ENCODE measurements around the gene PRKCD. TPM values are rescaled to one million over a fixed set of nuclear protein-coding genes. Genes with fewer than 3 reads are reported as not detected.
A peak's percentile ranks its signal among the peaks of the same experiment; 100 is the strongest.

PRKCD gene
- total RNA-seq, 1 donor from 2014 or later, result 31.7 TPM

- Mint-ChIP-seq H3K27ac (no peak overlapping the region), H3K4me1 (ENCODE audit: low read depth) (peaks cover 6% of the 10 kb centered on the region), H3K27me3 (ENCODE audit: low read depth) (no peaks in the 10 kb centered on the region), H3K36me3 (ENCODE audit: low read depth) (peaks cover 11% of the 10 kb centered on the region), H3K4me3 (ENCODE audit: low read depth) (no peak overlapping the region), H3K9me3 (no peaks in the 10 kb centered on the region)
- intact Hi-C loops (cut with micrococcal nuclease), result no loop called here
- DNase-seq (ENCODE audit: low spot score), result no peak
Observed at GRCh38 chr3:53195066-53195450, 34.0 kb downstream of the PRKCD start.

GRCh38 chr3:53195602-53196574, 34.9 kb downstream of the PRKCD start:
- Mint-ChIP-seq H3K27ac (no peak overlapping the region), H3K36me3 (ENCODE audit: low read depth) (peaks cover 5% of the 10 kb centered on the region), H3K9me3 (no peaks in the 10 kb centered on the region), H3K4me3 (ENCODE audit: low read depth) (no peak overlapping the region), H3K4me1 (ENCODE audit: low read depth) (peaks cover 6% of the 10 kb centered on the region), H3K27me3 (ENCODE audit: low read depth) (no peaks in the 10 kb centered on the region)
- peak; percentile 39 for DNase-seq (ENCODE audit: low spot score)
- intact Hi-C loops (cut with micrococcal nuclease), result loop anchor here (1.0 kb wide), 2 partner anchors 62 to 82 kb away; no protein-coding TSS in a partner anchor

- Mint-ChIP-seq H3K36me3 (ENCODE audit: low read depth) (peaks cover 5% of the 10 kb centered on the region), H3K27me3 (ENCODE audit: low read depth) (no peaks in the 10 kb centered on the region), H3K9me3 (no peaks in the 10 kb centered on the region), H3K4me3 (ENCODE audit: low read depth) (peak overlapping the region; percentile 35), H3K27ac (no peak overlapping the region), H3K4me1 (ENCODE audit: low read depth) (peaks cover 6% of the 10 kb centered on the region)
- DNase-seq (ENCODE audit: low spot score), result no peak
- intact Hi-C loops (cut with micrococcal nuclease), result loop anchor here (1.0 kb wide), 2 partner anchors 62 to 82 kb away; no protein-coding TSS in a partner anchor
Observed at GRCh38 chr3:53196575-53197407, 35.8 kb downstream of the PRKCD start.

GRCh38 chr3:53198256-53198977, 37.4 kb downstream of the PRKCD start:
- H3K36me3 Mint-ChIP-seq (ENCODE audit: low read depth), result no peaks in the 10 kb centered on the region
- H3K9me3 Mint-ChIP-seq, result no peaks in the 10 kb centered on the region
- no peak for DNase-seq (ENCODE audit: low spot score)
- H3K27me3 Mint-ChIP-seq (ENCODE audit: low read depth), result no peaks in the 10 kb centered on the region
- no peak overlapping the region for H3K4me3 Mint-ChIP-seq (ENCODE audit: low read depth)
- H3K4me1 Mint-ChIP-seq (ENCODE audit: low read depth), result peaks cover 5% of the 10 kb centered on the region
- intact Hi-C loops (cut with micrococcal nuclease), result no loop called here
- H3K27ac Mint-ChIP-seq, result no peak overlapping the region

- DNase-seq (ENCODE audit: low spot score), result no peak
- Mint-ChIP-seq H3K27me3 (ENCODE audit: low read depth) (no peaks in the 10 kb centered on the region), H3K27ac (no peak overlapping the region), H3K4me1 (ENCODE audit: low read depth) (peaks cover 5% of the 10 kb centered on the region), H3K4me3 (ENCODE audit: low read depth) (no peak overlapping the region), H3K36me3 (ENCODE audit: low read depth) (no peaks in the 10 kb centered on the region), H3K9me3 (no peaks in the 10 kb centered on the region)
- intact Hi-C loops (cut with micrococcal nuclease), result no loop called here
Observed at GRCh38 chr3:53198996-53199395, 38.0 kb downstream of the PRKCD start.

- Mint-ChIP-seq H3K36me3 (ENCODE audit: low read depth) (no peaks in the 10 kb centered on the region), H3K9me3 (no peaks in the 10 kb centered on the region), H3K4me1 (ENCODE audit: low read depth) (peaks cover 5% of the 10 kb centered on the region), H3K27me3 (ENCODE audit: low read depth) (no peaks in the 10 kb centered on the region), H3K27ac (no peak overlapping the region), H3K4me3 (ENCODE audit: low read depth) (no peak overlapping the region)
- DNase-seq (ENCODE audit: low spot score), result no peak
- intact Hi-C loops (cut with micrococcal nuclease), result no loop called here
Observed at GRCh38 chr3:53199834-53200233, 38.8 kb downstream of the PRKCD start.

GRCh38 chr3:53200501-53201498, 39.8 kb downstream of the PRKCD start:
- intact Hi-C loops (cut with micrococcal nuclease), result no loop called here
- no peaks in the 10 kb centered on the region for H3K27me3 Mint-ChIP-seq (ENCODE audit: low read depth)

GRCh38 chr3:53202331-53203015, 41.5 kb downstream of the PRKCD start:
- Mint-ChIP-seq H3K9me3 (peaks cover 6% of the 10 kb centered on the region), H3K27ac (no peak overlapping the region), H3K36me3 (ENCODE audit: low read depth) (peaks cover 5% of the 10 kb centered on the region), H3K4me1 (ENCODE audit: low read depth) (no peaks in the 10 kb centered on the region), H3K4me3 (ENCODE audit: low read depth) (no peak overlapping the region), H3K27me3 (ENCODE audit: low read depth) (no peaks in the 10 kb centered on the region)
- DNase-seq (ENCODE audit: low spot score), result no peak
- intact Hi-C loops (cut with micrococcal nuclease), result no loop called here

More at GRCh38 chr3:53200501-53201498, 39.8 kb downstream of the PRKCD start:
- Mint-ChIP-seq H3K27ac (no peak overlapping the region), H3K4me1 (ENCODE audit: low read depth) (peaks cover 5% of the 10 kb centered on the region), H3K4me3 (ENCODE audit: low read depth) (no peak overlapping the region), H3K36me3 (ENCODE audit: low read depth) (no peaks in the 10 kb centered on the region), H3K9me3 (no peaks in the 10 kb centered on the region)
- no peak for DNase-seq (ENCODE audit: low spot score)

- Mint-ChIP-seq H3K4me1 (ENCODE audit: low read depth) (peaks cover 6% of the 10 kb centered on the region), H3K27me3 (ENCODE audit: low read depth) (no peaks in the 10 kb centered on the region), H3K4me3 (ENCODE audit: low read depth) (no peak overlapping the region), H3K36me3 (ENCODE audit: low read depth) (peaks cover 5% of the 10 kb centered on the region), H3K27ac (no peak overlapping the region), H3K9me3 (peaks cover 10% of the 10 kb centered on the region)
- intact Hi-C loops (cut with micrococcal nuclease), result no loop called here
- DNase-seq (ENCODE audit: low spot score), result no peak
Observed at GRCh38 chr3:53211706-53212702, 51.0 kb downstream of the PRKCD start.

- no peaks in the 10 kb centered on the region for H3K36me3 Mint-ChIP-seq (ENCODE audit: low read depth)
- H3K9me3 Mint-ChIP-seq, result peaks cover 5% of the 10 kb centered on the region
- no peak overlapping the region for H3K27ac Mint-ChIP-seq
- no peaks in the 10 kb centered on the region for H3K27me3 Mint-ChIP-seq (ENCODE audit: low read depth)
- intact Hi-C loops (cut with micrococcal nuclease), result no loop called here
- H3K4me1 Mint-ChIP-seq (ENCODE audit: low read depth), result peaks cover 6% of the 10 kb centered on the region
- H3K4me3 Mint-ChIP-seq (ENCODE audit: low read depth), result no peak overlapping the region
- no peak for DNase-seq (ENCODE audit: low spot score)
Observed at GRCh38 chr3:53213276-53213675, 52.3 kb downstream of the PRKCD start.
